WI38 (cell line): Measurements from ENCODE around the gene CDR2.
"Not testable (repeated sequence)": the region's sequence is repeated elsewhere in the genome, so short reads cannot be mapped to it uniquely, and the experiment has no call there.

Experiments
- H3K4me3 ChIP-seq: 2 replicates; pipeline ENCODE4 v1.5.1; 2011; ENCODE audit warnings: low read depth, mild to moderate bottlenecking, control low read depth, low read length
- CTCF ChIP-seq: IDR thresholded peaks from 2 replicates; pipeline ENCODE4 v1.5.1; 2012; ENCODE audit warnings: low read depth, mild to moderate bottlenecking, control low read depth, low read length

The CDR2 gene

GRCh38 chr16:22374311-22375116, at the start of gene CDR2:
Gene CDR2, minus strand, starts transcription at chr16:22374619. Its CDS starts 310 bp downstream, at chr16:22374309.
- H3K4me3 ChIP-seq: peak within 1 kb of the TSS; percentile 89
- TF ChIP-seq CTCF: no peak

- no peak overlapping the region for H3K4me3 ChIP-seq
- no peak for TF ChIP-seq CTCF
Observed at GRCh38 chr16:22423716-22424115, 49.3 kb upstream of the CDR2 start.

GRCh38 chr16:22421136-22421535, 46.7 kb upstream of the CDR2 start:
- no peak overlapping the region for H3K4me3 ChIP-seq
- no peak for TF ChIP-seq CTCF

GRCh38 chr16:22420606-22421135, 46.3 kb upstream of the CDR2 start:
- TF ChIP-seq CTCF: no peak
- H3K4me3 ChIP-seq: no peak overlapping the region

GRCh38 chr16:22419908-22420307, 45.5 kb upstream of the CDR2 start:
- TF ChIP-seq CTCF: no peak
- no peak overlapping the region for H3K4me3 ChIP-seq

GRCh38 chr16:22418826-22419225, 44.4 kb upstream of the CDR2 start:
- no peak for TF ChIP-seq CTCF
- no peak overlapping the region for H3K4me3 ChIP-seq

- H3K4me3 ChIP-seq: not testable (repeated sequence)
Observed at GRCh38 chr16:22417798-22418197, 43.4 kb upstream of the CDR2 start.
